Stimulated activated CD8-positive, alpha-beta memory T cell treated with anti-CD3 and anti-CD28 coated beads, Interleukin-12 subunit alpha, Interleukin-12 subunit beta, amount 100 ng/mL, for 4 hours (primary cell): ENCODE results near the gene ADAMTS12.

Source experiments
- DNase-seq: peaks from one replicate; pipeline ENCODE4 v3.0.0-alpha.2; 2020; ENCODE audit warnings: low read depth

ADAMTS12 gene

GRCh38 chr5:33755231-33755630, 136.6 kb downstream of the ADAMTS12 start:
- no peak for DNase-seq

GRCh38 chr5:33753704-33754103, 138.1 kb downstream of the ADAMTS12 start:
- DNase-seq = no peak

GRCh38 chr5:33748754-33749153, 143.0 kb downstream of the ADAMTS12 start:
- DNase-seq = no peak

- no peak for DNase-seq
Measured at GRCh38 chr5:33745101-33745770, 146.6 kb downstream of the ADAMTS12 start.

- DNase-seq = no peak
Measured at GRCh38 chr5:33743099-33743498, 148.7 kb downstream of the ADAMTS12 start.

- no peak for DNase-seq
Measured at GRCh38 chr5:33742181-33742580, 149.6 kb downstream of the ADAMTS12 start.

GRCh38 chr5:33738967-33739366, 152.8 kb downstream of the ADAMTS12 start:
- DNase-seq = no peak

- no peak for DNase-seq
Measured at GRCh38 chr5:33738097-33738496, 153.7 kb downstream of the ADAMTS12 start.

GRCh38 chr5:33737697-33738096, 154.1 kb downstream of the ADAMTS12 start:
- DNase-seq = no peak

- no peak for DNase-seq
Measured at GRCh38 chr5:33737284-33737683, 154.5 kb downstream of the ADAMTS12 start.

GRCh38 chr5:33736510-33736909, 155.3 kb downstream of the ADAMTS12 start:
- DNase-seq = no peak

GRCh38 chr5:33735072-33735471, 156.7 kb downstream of the ADAMTS12 start:
- DNase-seq = no peak

- no peak for DNase-seq
Measured at GRCh38 chr5:33734537-33734936, 157.3 kb downstream of the ADAMTS12 start.

GRCh38 chr5:33733225-33733624, 158.6 kb downstream of the ADAMTS12 start:
- DNase-seq = no peak

- DNase-seq = no peak
Measured at GRCh38 chr5:33726422-33727165, 165.2 kb downstream of the ADAMTS12 start.

GRCh38 chr5:33725806-33726205, 166.0 kb downstream of the ADAMTS12 start:
- no peak for DNase-seq

GRCh38 chr5:33721491-33722200, 170.1 kb downstream of the ADAMTS12 start:
- no peak for DNase-seq

- DNase-seq = no peak
Measured at GRCh38 chr5:33720176-33720575, 171.6 kb downstream of the ADAMTS12 start.

- no peak for DNase-seq
Measured at GRCh38 chr5:33719769-33720168, 172.0 kb downstream of the ADAMTS12 start.

- no peak for DNase-seq
Measured at GRCh38 chr5:33715661-33716060, 176.1 kb downstream of the ADAMTS12 start.

- DNase-seq = no peak
Measured at GRCh38 chr5:33713136-33713765, 178.5 kb downstream of the ADAMTS12 start.

- DNase-seq = no peak
Measured at GRCh38 chr5:33712664-33713063, 179.1 kb downstream of the ADAMTS12 start.
